ENCODE results near the gene PDIA5. TPM values are rescaled to one million over a fixed set of nuclear protein-coding genes. Genes with fewer than 3 reads are reported as not detected.

The PDIA5 gene
- total and polyA plus RNA-seq, 2 of the 4 experiments (the other 2 are of a cell fraction): 19.4 to 42.0 TPM

DNA sequence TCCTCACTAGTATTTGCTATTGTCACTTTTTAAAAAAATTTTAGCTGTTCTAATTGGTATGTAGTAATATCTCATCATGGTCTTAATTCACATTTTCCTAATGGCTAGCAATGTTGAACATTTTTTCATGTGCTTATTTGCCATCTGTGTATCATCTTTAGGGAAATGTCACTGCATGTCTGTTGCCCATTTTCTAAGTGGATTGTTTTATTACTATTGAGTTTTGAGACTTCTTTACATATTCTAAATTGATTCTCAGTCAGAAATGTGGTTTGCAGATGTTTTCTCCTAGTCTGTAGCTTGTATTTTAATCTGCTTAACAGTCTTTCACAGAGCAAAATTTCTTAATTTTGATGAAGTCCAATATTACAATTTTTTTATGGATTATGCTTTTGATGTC is 101.3 kb downstream of the PDIA5 start:
- Histone ChIP-seq H4K8ac (ENCODE audit: low read depth in 2 of 2, low read length in 2 of 2) (no peak overlapping the region), H3K36me3 (ENCODE audit: control insufficient read depth, insufficient read depth, low read length) (peaks cover 15% of the 10 kb centered on the region), H4K5ac (ENCODE audit: low read depth, low read length) (no peak overlapping the region), H3K27ac (ENCODE audit: insufficient read depth, low read length) (no peak overlapping the region), H2BK20ac (ENCODE audit: low read depth, low read length) (no peak overlapping the region), H2AFZ (replicated peaks; ENCODE audit: low read length, poor library complexity) (no peak overlapping the region), H3K23ac (ENCODE audit: low read depth, low read length) (no peak overlapping the region), H3K9ac (ENCODE audit: low read depth, low read length) (no peak overlapping the region), H3K4me3 (ENCODE audit: insufficient read depth, low read depth, low read length) (no peak overlapping the region), H2BK120ac (ENCODE audit: low read depth, low read length) (no peak overlapping the region), H3K14ac (replicated peaks; ENCODE audit: low read depth, low read length) (no peak overlapping the region), H3K4me2 (ENCODE audit: low read depth, low read length) (no peak overlapping the region), H3K4me1 (ENCODE audit: control insufficient read depth, insufficient read depth, low read length) (peaks cover 5% of the 10 kb centered on the region; the same call in 1 of the 2 replicates), H4K91ac (ENCODE audit: insufficient read depth, low read depth, low read length) (no peak overlapping the region), H3K79me1 (ENCODE audit: low read depth in 1 of 2, low read length in 2 of 2) (no peaks in the 10 kb centered on the region), H3K4ac (ENCODE audit: low read depth, low read length) (no peak overlapping the region), H2BK15ac (ENCODE audit: low read depth, low read length) (no peak overlapping the region), H3K9me3 (ENCODE audit: control insufficient read depth, insufficient read depth, low read length) (no peaks in the 10 kb centered on the region), H2AK5ac (ENCODE audit: low read depth, low read length) (no peak overlapping the region), H3K18ac (ENCODE audit: low read depth, low read length) (no peak overlapping the region), H2BK5ac (ENCODE audit: low read depth, low read length, poor library complexity, severe bottlenecking) (no peak overlapping the region), H3K27me3 (ENCODE audit: control insufficient read depth, insufficient read depth, low read length) (no peaks in the 10 kb centered on the region), H4K20me1 (ENCODE audit: insufficient read depth, low read length) (no peaks in the 10 kb centered on the region), H3K56ac (ENCODE audit: extremely low read depth, insufficient read depth, low read length) (no peak overlapping the region), H3K9me1 (ENCODE audit: insufficient read depth, low read length) (0 out of 2 replicates have a peak, but pooled peaks cover 9% of the 10 kb centered on the region), H2AK9ac (replicated peaks; ENCODE audit: low read depth, low read length, poor library complexity) (no peak overlapping the region)
- ChIA-PET POLR2A (ENCODE audit: unreplicated experiment) (no interaction called here), CTCF (interaction anchor here (0.6 kb wide), 1 partner anchor 162 kb away, joined by 3 read pairs; no protein-coding TSS in a partner anchor)
- no peak for ATAC-seq (ENCODE audit: low read depth)
- BruUV-seq (replicated peaks): no TSS peak
- in situ Hi-C loops (cut with MboI; ENCODE audit: low sequenced_read_pairs): no loop called here
- dilution Hi-C loops (cut with HindIII; ENCODE audit: low sequenced_read_pairs, unreplicated experiment): no loop called here
- intact Hi-C loops (cut with micrococcal nuclease): no loop called here
- TF ChIP-seq POLR2A (IDR thresholded peaks at IDR 0.05; ENCODE audit: low read depth, low read length): no peak
- TF ChIP-seq RCOR1 (IDR thresholded peaks at IDR 0.05; ENCODE audit: insufficient replicate concordance, low read length): no peak
- TF ChIP-seq CEBPB (IDR thresholded peaks at IDR 0.05; ENCODE audit: low read depth, low read length): no peak
- TF ChIP-seq SMC3 (IDR thresholded peaks at IDR 0.05; ENCODE audit: low read depth, low read length): no peak
- no peak for TF ChIP-seq CHD1 (IDR thresholded peaks at IDR 0.05; ENCODE audit: low read depth, low read length)
- TF ChIP-seq, protein P1, sequence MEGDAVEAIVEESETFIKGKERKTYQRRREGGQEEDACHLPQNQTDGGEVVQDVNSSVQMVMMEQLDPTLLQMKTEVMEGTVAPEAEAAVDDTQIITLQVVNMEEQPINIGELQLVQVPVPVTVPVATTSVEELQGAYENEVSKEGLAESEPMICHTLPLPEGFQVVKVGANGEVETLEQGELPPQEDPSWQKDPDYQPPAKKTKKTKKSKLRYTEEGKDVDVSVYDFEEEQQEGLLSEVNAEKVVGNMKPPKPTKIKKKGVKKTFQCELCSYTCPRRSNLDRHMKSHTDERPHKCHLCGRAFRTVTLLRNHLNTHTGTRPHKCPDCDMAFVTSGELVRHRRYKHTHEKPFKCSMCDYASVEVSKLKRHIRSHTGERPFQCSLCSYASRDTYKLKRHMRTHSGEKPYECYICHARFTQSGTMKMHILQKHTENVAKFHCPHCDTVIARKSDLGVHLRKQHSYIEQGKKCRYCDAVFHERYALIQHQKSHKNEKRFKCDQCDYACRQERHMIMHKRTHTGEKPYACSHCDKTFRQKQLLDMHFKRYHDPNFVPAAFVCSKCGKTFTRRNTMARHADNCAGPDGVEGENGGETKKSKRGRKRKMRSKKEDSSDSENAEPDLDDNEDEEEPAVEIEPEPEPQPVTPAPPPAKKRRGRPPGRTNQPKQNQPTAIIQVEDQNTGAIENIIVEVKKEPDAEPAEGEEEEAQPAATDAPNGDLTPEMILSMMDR (conservative IDR thresholded peaks at IDR 0.05; ENCODE audit: low read depth, low read length): no peak
- TF ChIP-seq, protein P2, sequence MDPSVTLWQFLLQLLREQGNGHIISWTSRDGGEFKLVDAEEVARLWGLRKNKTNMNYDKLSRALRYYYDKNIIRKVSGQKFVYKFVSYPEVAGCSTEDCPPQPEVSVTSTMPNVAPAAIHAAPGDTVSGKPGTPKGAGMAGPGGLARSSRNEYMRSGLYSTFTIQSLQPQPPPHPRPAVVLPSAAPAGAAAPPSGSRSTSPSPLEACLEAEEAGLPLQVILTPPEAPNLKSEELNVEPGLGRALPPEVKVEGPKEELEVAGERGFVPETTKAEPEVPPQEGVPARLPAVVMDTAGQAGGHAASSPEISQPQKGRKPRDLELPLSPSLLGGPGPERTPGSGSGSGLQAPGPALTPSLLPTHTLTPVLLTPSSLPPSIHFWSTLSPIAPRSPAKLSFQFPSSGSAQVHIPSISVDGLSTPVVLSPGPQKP (IDR thresholded peaks at IDR 0.05; ENCODE audit: borderline replicate concordance, low read depth, low read length): no peak
- no peak for TF ChIP-seq MAZ (IDR thresholded peaks at IDR 0.05; ENCODE audit: borderline replicate concordance, low read depth, low read length)
- no peak for TF ChIP-seq RFX5 (IDR thresholded peaks at IDR 0.05; ENCODE audit: low read depth, low read length)
- TF ChIP-seq BHLHE40 (IDR thresholded peaks at IDR 0.05; ENCODE audit: low read depth, low read length): no peak
- no peak for TF ChIP-seq RAD21 (IDR thresholded peaks at IDR 0.05; ENCODE audit: low read length)
- no peak for TF ChIP-seq FOS (IDR thresholded peaks at IDR 0.05; ENCODE audit: low read depth, low read length)
- no peak for TF ChIP-seq MAFK (IDR thresholded peaks at IDR 0.05; ENCODE audit: low read depth, low read length)
- no peak for TF ChIP-seq NFE2L2 (IDR thresholded peaks at IDR 0.05; ENCODE audit: low read depth, low read length)
- TF ChIP-seq, protein P3, sequence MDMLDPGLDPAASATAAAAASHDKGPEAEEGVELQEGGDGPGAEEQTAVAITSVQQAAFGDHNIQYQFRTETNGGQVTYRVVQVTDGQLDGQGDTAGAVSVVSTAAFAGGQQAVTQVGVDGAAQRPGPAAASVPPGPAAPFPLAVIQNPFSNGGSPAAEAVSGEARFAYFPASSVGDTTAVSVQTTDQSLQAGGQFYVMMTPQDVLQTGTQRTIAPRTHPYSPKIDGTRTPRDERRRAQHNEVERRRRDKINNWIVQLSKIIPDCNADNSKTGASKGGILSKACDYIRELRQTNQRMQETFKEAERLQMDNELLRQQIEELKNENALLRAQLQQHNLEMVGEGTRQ (IDR thresholded peaks at IDR 0.05; ENCODE audit: low read depth, low read length): no peak
- no peak for DNase-seq
